Measurements from ENCODE around the gene RADX. TPM values are rescaled to one million over a fixed set of nuclear protein-coding genes. Genes with fewer than 3 reads are reported as not detected.

RADX gene
- polyA plus RNA-seq, 2 donors: 1.1 to 2.0 TPM

- H3K36me3 ChIP-seq (ENCODE audit: control insufficient read depth in 2 of 2, insufficient read depth in 2 of 2, low read length in 1 of 2): no peaks in the 10 kb centered on the region
- WGBS, 2 donors: 69 to 76% methylated on average over 1 of the region's 1 CpG
- H3K9me3 ChIP-seq (ENCODE audit: control insufficient read depth in 2 of 2, insufficient read depth in 1 of 2, low read depth in 1 of 2, low read length in 1 of 2): no peaks in the 10 kb centered on the region
- H3K4me1 ChIP-seq (ENCODE audit: control insufficient read depth in 2 of 2, insufficient read depth in 2 of 2, low read length in 1 of 2): peaks cover 0 to 3% of the 10 kb centered on the region in 2 donors
- no peaks in the 10 kb centered on the region for H3K27me3 ChIP-seq (ENCODE audit: control insufficient read depth in 1 of 2, insufficient read depth in 2 of 2, low read length in 2 of 2)
- H3K27ac ChIP-seq (ENCODE audit: low read depth in 2 of 2, low read length in 1 of 2): no peak overlapping the region
- H3K4me3 ChIP-seq (ENCODE audit: low read depth in 1 of 2, low read length in 2 of 2): no peak overlapping the region
Observed at GRCh38 chrX:106670631-106671030, 58.9 kb downstream of the RADX start.

GRCh38 chrX:106672527-106672926, 60.7 kb downstream of the RADX start:
- H3K27ac ChIP-seq (ENCODE audit: low read depth in 2 of 2, low read length in 1 of 2): peak overlapping the region in 1 of 2 donors; percentile 40
- H3K27me3 ChIP-seq (ENCODE audit: control insufficient read depth in 1 of 2, insufficient read depth in 2 of 2, low read length in 2 of 2): peaks cover 0 to 3% of the 10 kb centered on the region in 2 donors
- no peaks in the 10 kb centered on the region for H3K9me3 ChIP-seq (ENCODE audit: control insufficient read depth in 2 of 2, insufficient read depth in 1 of 2, low read depth in 1 of 2, low read length in 1 of 2)
- H3K4me3 ChIP-seq (ENCODE audit: low read depth in 1 of 2, low read length in 2 of 2): no peak overlapping the region
- H3K4me1 ChIP-seq (ENCODE audit: control insufficient read depth in 2 of 2, insufficient read depth in 2 of 2, low read length in 1 of 2): peaks cover 0 to 3% of the 10 kb centered on the region in 2 donors
- 55 to 58% methylated on average over 4 of the region's 4 CpGs for WGBS, 2 donors
- no peaks in the 10 kb centered on the region for H3K36me3 ChIP-seq (ENCODE audit: control insufficient read depth in 2 of 2, insufficient read depth in 2 of 2, low read length in 1 of 2)

- Histone ChIP-seq H3K27me3 (ENCODE audit: control insufficient read depth in 1 of 2, insufficient read depth in 2 of 2, low read length in 2 of 2) (peaks cover 0 to 3% of the 10 kb centered on the region in 2 donors), H3K4me3 (ENCODE audit: low read depth in 1 of 2, low read length in 2 of 2) (no peak overlapping the region), H3K27ac (ENCODE audit: low read depth in 2 of 2, low read length in 1 of 2) (no peak overlapping the region), H3K4me1 (ENCODE audit: control insufficient read depth in 2 of 2, insufficient read depth in 2 of 2, low read length in 1 of 2) (no peaks in the 10 kb centered on the region), H3K9me3 (ENCODE audit: control insufficient read depth in 2 of 2, insufficient read depth in 1 of 2, low read depth in 1 of 2, low read length in 1 of 2) (peaks cover 0 to 5% of the 10 kb centered on the region in 2 donors), H3K36me3 (ENCODE audit: control insufficient read depth in 2 of 2, insufficient read depth in 2 of 2, low read length in 1 of 2) (no peaks in the 10 kb centered on the region)
- WGBS, 2 donors: 36 to 44% methylated on average over 2 of the region's 2 CpGs
Observed at GRCh38 chrX:106680716-106681115, 68.9 kb downstream of the RADX start.

GRCh38 chrX:106684207-106684606, 72.4 kb downstream of the RADX start:
- H3K4me1 ChIP-seq (ENCODE audit: control insufficient read depth in 2 of 2, insufficient read depth in 2 of 2, low read length in 1 of 2): no peaks in the 10 kb centered on the region
- peaks cover 0 to 5% of the 10 kb centered on the region in 2 donors for H3K9me3 ChIP-seq (ENCODE audit: control insufficient read depth in 2 of 2, insufficient read depth in 1 of 2, low read depth in 1 of 2, low read length in 1 of 2)
- H3K27me3 ChIP-seq (ENCODE audit: control insufficient read depth in 1 of 2, insufficient read depth in 2 of 2, low read length in 2 of 2): no peaks in the 10 kb centered on the region
- WGBS, 2 donors: 61 to 68% methylated on average over 4 of the region's 4 CpGs
- H3K36me3 ChIP-seq (ENCODE audit: control insufficient read depth in 2 of 2, insufficient read depth in 2 of 2, low read length in 1 of 2): no peaks in the 10 kb centered on the region
- no peak overlapping the region for H3K4me3 ChIP-seq (ENCODE audit: low read depth in 1 of 2, low read length in 2 of 2)
- no peak overlapping the region for H3K27ac ChIP-seq (ENCODE audit: low read depth in 2 of 2, low read length in 1 of 2)

GRCh38 chrX:106692425-106693065, 80.8 kb downstream of the RADX start:
- no peaks in the 10 kb centered on the region for H3K9me3 ChIP-seq (ENCODE audit: control insufficient read depth in 2 of 2, insufficient read depth in 1 of 2, low read depth in 1 of 2, low read length in 1 of 2)
- no peaks in the 10 kb centered on the region for H3K36me3 ChIP-seq (ENCODE audit: control insufficient read depth in 2 of 2, insufficient read depth in 2 of 2, low read length in 1 of 2)
- no peaks in the 10 kb centered on the region for H3K4me1 ChIP-seq (ENCODE audit: control insufficient read depth in 2 of 2, insufficient read depth in 2 of 2, low read length in 1 of 2)
- WGBS, 2 donors: 60 to 83% methylated on average over 7 of the region's 7 CpGs
- no peak overlapping the region for H3K27ac ChIP-seq (ENCODE audit: low read depth in 2 of 2, low read length in 1 of 2)
- H3K27me3 ChIP-seq (ENCODE audit: control insufficient read depth in 1 of 2, insufficient read depth in 2 of 2, low read length in 2 of 2): peaks cover 0 to 5% of the 10 kb centered on the region in 2 donors
- no peak overlapping the region for H3K4me3 ChIP-seq (ENCODE audit: low read depth in 1 of 2, low read length in 2 of 2)

- no peaks in the 10 kb centered on the region for H3K9me3 ChIP-seq (ENCODE audit: control insufficient read depth in 2 of 2, insufficient read depth in 1 of 2, low read depth in 1 of 2, low read length in 1 of 2)
- peaks cover 0 to 5% of the 10 kb centered on the region in 2 donors for H3K27me3 ChIP-seq (ENCODE audit: control insufficient read depth in 1 of 2, insufficient read depth in 2 of 2, low read length in 2 of 2)
- no peak overlapping the region for H3K27ac ChIP-seq (ENCODE audit: low read depth in 2 of 2, low read length in 1 of 2)
- no peaks in the 10 kb centered on the region for H3K4me1 ChIP-seq (ENCODE audit: control insufficient read depth in 2 of 2, insufficient read depth in 2 of 2, low read length in 1 of 2)
- H3K36me3 ChIP-seq (ENCODE audit: control insufficient read depth in 2 of 2, insufficient read depth in 2 of 2, low read length in 1 of 2): no peaks in the 10 kb centered on the region
- H3K4me3 ChIP-seq (ENCODE audit: low read depth in 1 of 2, low read length in 2 of 2): no peak overlapping the region
- 54 to 62% methylated on average over 3 of the region's 3 CpGs for WGBS, 2 donors
Observed at GRCh38 chrX:106696502-106696901, 84.7 kb downstream of the RADX start.

- H3K4me1 ChIP-seq (ENCODE audit: control insufficient read depth in 2 of 2, insufficient read depth in 2 of 2, low read length in 1 of 2): no peaks in the 10 kb centered on the region
- H3K36me3 ChIP-seq (ENCODE audit: control insufficient read depth in 2 of 2, insufficient read depth in 2 of 2, low read length in 1 of 2): no peaks in the 10 kb centered on the region
- no peaks in the 10 kb centered on the region for H3K9me3 ChIP-seq (ENCODE audit: control insufficient read depth in 2 of 2, insufficient read depth in 1 of 2, low read depth in 1 of 2, low read length in 1 of 2)
- peaks cover 0 to 2% of the 10 kb centered on the region in 2 donors for H3K27me3 ChIP-seq (ENCODE audit: control insufficient read depth in 1 of 2, insufficient read depth in 2 of 2, low read length in 2 of 2)
- 47 to 67% methylated on average over 3 of the region's 3 CpGs for whole genome bisulfite sequencing, 2 donors
- H3K27ac ChIP-seq (ENCODE audit: low read depth in 2 of 2, low read length in 1 of 2): no peak overlapping the region
- no peak overlapping the region for H3K4me3 ChIP-seq (ENCODE audit: low read depth in 1 of 2, low read length in 2 of 2)
Observed at GRCh38 chrX:106698693-106699092, 86.9 kb downstream of the RADX start.

- Histone ChIP-seq H3K4me3 (ENCODE audit: low read depth in 1 of 2, low read length in 2 of 2) (no peak overlapping the region), H3K27ac (ENCODE audit: low read depth in 2 of 2, low read length in 1 of 2) (no peak overlapping the region), H3K27me3 (ENCODE audit: control insufficient read depth in 1 of 2, insufficient read depth in 2 of 2, low read length in 2 of 2) (no peaks in the 10 kb centered on the region), H3K36me3 (ENCODE audit: control insufficient read depth in 2 of 2, insufficient read depth in 2 of 2, low read length in 1 of 2) (no peaks in the 10 kb centered on the region), H3K9me3 (ENCODE audit: control insufficient read depth in 2 of 2, insufficient read depth in 1 of 2, low read depth in 1 of 2, low read length in 1 of 2) (no peaks in the 10 kb centered on the region), H3K4me1 (ENCODE audit: control insufficient read depth in 2 of 2, insufficient read depth in 2 of 2, low read length in 1 of 2) (no peaks in the 10 kb centered on the region)
- 75 to 89% methylated on average over 1 of the region's 1 CpG for WGBS, 2 donors
Observed at GRCh38 chrX:106702636-106703035, 90.9 kb downstream of the RADX start.

- WGBS, 2 donors: 90 to 98% methylated on average over 3 of the region's 3 CpGs
- no peaks in the 10 kb centered on the region for H3K36me3 ChIP-seq (ENCODE audit: control insufficient read depth in 2 of 2, insufficient read depth in 2 of 2, low read length in 1 of 2)
- H3K27ac ChIP-seq (ENCODE audit: low read depth in 2 of 2, low read length in 1 of 2): no peak overlapping the region
- no peaks in the 10 kb centered on the region for H3K27me3 ChIP-seq (ENCODE audit: control insufficient read depth in 1 of 2, insufficient read depth in 2 of 2, low read length in 2 of 2)
- H3K4me1 ChIP-seq (ENCODE audit: control insufficient read depth in 2 of 2, insufficient read depth in 2 of 2, low read length in 1 of 2): no peaks in the 10 kb centered on the region
- no peaks in the 10 kb centered on the region for H3K9me3 ChIP-seq (ENCODE audit: control insufficient read depth in 2 of 2, insufficient read depth in 1 of 2, low read depth in 1 of 2, low read length in 1 of 2)
- no peak overlapping the region for H3K4me3 ChIP-seq (ENCODE audit: low read depth in 1 of 2, low read length in 2 of 2)
Observed at GRCh38 chrX:106706466-106706865, 94.7 kb downstream of the RADX start.

GRCh38 chrX:106707771-106708454, 96.1 kb downstream of the RADX start:
- Histone ChIP-seq H3K4me3 (ENCODE audit: low read depth in 1 of 2, low read length in 2 of 2) (no peak overlapping the region), H3K27ac (ENCODE audit: low read depth in 2 of 2, low read length in 1 of 2) (no peak overlapping the region), H3K27me3 (ENCODE audit: control insufficient read depth in 1 of 2, insufficient read depth in 2 of 2, low read length in 2 of 2) (no peaks in the 10 kb centered on the region), H3K9me3 (ENCODE audit: control insufficient read depth in 2 of 2, insufficient read depth in 1 of 2, low read depth in 1 of 2, low read length in 1 of 2) (no peaks in the 10 kb centered on the region), H3K4me1 (ENCODE audit: control insufficient read depth in 2 of 2, insufficient read depth in 2 of 2, low read length in 1 of 2) (no peaks in the 10 kb centered on the region), H3K36me3 (ENCODE audit: control insufficient read depth in 2 of 2, insufficient read depth in 2 of 2, low read length in 1 of 2) (no peaks in the 10 kb centered on the region)
- WGBS, 2 donors: 21 to 44% methylated on average over 3 of the region's 3 CpGs
